Naive thymus-derived CD4-positive, alpha-beta T cell (primary cell): Measurements from ENCODE around the gene SLC2A4. TPM values are rescaled to one million over a fixed set of nuclear protein-coding genes. Genes with fewer than 3 reads are reported as not detected.
"Not testable (repeated sequence)": the region's sequence is repeated elsewhere in the genome, so short reads cannot be mapped to it uniquely, and the experiment has no call there.

Experiments
- ATAC-seq: fragments of 150-1000 bp; cut with Tn5 transposase; 2 replicates; pipeline ENCODE4 v1.10.0; 2021; ENCODE audit warnings: mild to moderate bottlenecking, moderate library complexity
- CTCF ChIA-PET: fragments of 350-600 bp; sonication (Branson Sonifier 250); formaldehyde crosslinking; loops from one replicate; lab custom pipeline; 2021; ENCODE audit warnings: antibody characterized with exemption; lab: Charles Lee
- POLR2A ChIA-PET: fragments of 350-600 bp; sonication (Branson Sonifier 250); formaldehyde crosslinking; loops from one replicate; lab custom pipeline; 2021; ENCODE audit warnings: antibody characterized with exemption, inconsistent platforms; lab: Charles Lee
- DNase-seq, 9 donors: peaks; one replicate each; pipeline versions ENCODE4 v3.0.0 to v3.0.0-alpha.2; 2020 to 2022; ENCODE audit warnings: mixed read lengths in 1 of 9
- H3K27ac ChIP-seq: one replicate; pipeline ENCODE4 v1.7.0; 2013; ENCODE audit warnings: mild to moderate bottlenecking, low read depth, low read length, moderate library complexity
- H3K27me3 ChIP-seq, 2 donors: one replicate each; pipeline ENCODE4 v1.7.0; 2013; ENCODE audit warnings: low read length in 2 of 2, mild to moderate bottlenecking in 2 of 2, moderate library complexity in 2 of 2; ENCODE audit not compliant: control insufficient read depth in 2 of 2, insufficient read depth in 2 of 2
- H3K36me3 ChIP-seq, 3 experiments: 1 replicate in 2 of 3; 2 replicates in 1 of 3; pipeline ENCODE4 v1.7.0; 2013; ENCODE audit warnings: low read length in 3 of 3, mild to moderate bottlenecking in 3 of 3, moderate library complexity in 1 of 3; ENCODE audit not compliant: insufficient read depth in 3 of 3, control insufficient read depth in 2 of 3
- H3K4me1 ChIP-seq, 2 donors: one replicate each; pipeline ENCODE4 v1.7.0; 2013; ENCODE audit warnings: low read length in 2 of 2, mild to moderate bottlenecking in 2 of 2, moderate library complexity in 1 of 2; ENCODE audit not compliant: control insufficient read depth in 2 of 2, insufficient read depth in 2 of 2
- H3K4me3 ChIP-seq: 2 replicates; pipeline ENCODE4 v1.7.0; 2013; ENCODE audit warnings: mild to moderate bottlenecking, low read length
- H3K9me3 ChIP-seq, 3 experiments: 1 replicate in 2 of 3; 2 replicates in 1 of 3; pipeline ENCODE4 v1.7.0; 2013; ENCODE audit warnings: low read length in 3 of 3; ENCODE audit not compliant: control insufficient read depth in 2 of 3
- H3K27ac Mint-ChIP-seq, 9 donors: one replicate each; pipeline ENCODE4 v1.8.0; 2020 to 2022; ENCODE audit warnings: mixed read lengths in 9 of 9, mild to moderate bottlenecking in 8 of 9, moderate library complexity in 5 of 9, inconsistent platforms in 2 of 9
- H3K27me3 Mint-ChIP-seq, 5 donors: one replicate each; pipeline ENCODE4 v1.8.0; 2021 to 2022; ENCODE audit warnings: mixed read lengths in 5 of 5, mild to moderate bottlenecking in 1 of 5
- H3K36me3 Mint-ChIP-seq, 5 donors: one replicate each; pipeline ENCODE4 v1.8.0; 2020 to 2022; ENCODE audit warnings: mixed read lengths in 5 of 5, mild to moderate bottlenecking in 3 of 5, inconsistent platforms in 1 of 5
- H3K4me1 Mint-ChIP-seq, 7 donors: one replicate each; pipeline ENCODE4 v1.8.0; 2020 to 2022; ENCODE audit warnings: mixed read lengths in 7 of 7, mild to moderate bottlenecking in 3 of 7, inconsistent platforms in 1 of 7
- H3K4me3 Mint-ChIP-seq, 10 donors: one replicate each; pipeline ENCODE4 v1.8.0; 2020 to 2022; ENCODE audit warnings: mild to moderate bottlenecking in 10 of 10, mixed read lengths in 10 of 10, moderate library complexity in 6 of 10, inconsistent platforms in 2 of 10
- H3K9me3 Mint-ChIP-seq, 11 donors: one replicate each; pipeline ENCODE4 v1.8.0; 2020 to 2022; ENCODE audit warnings: mixed read lengths in 11 of 11, mild to moderate bottlenecking in 4 of 11, inconsistent platforms in 1 of 11, moderate library complexity in 1 of 11
- intact Hi-C, 2 donors: fragments of 100-400 bp; cut with micrococcal nuclease; formaldehyde crosslinking; loops; one replicate each; pipeline ENCODE4 v1.15.1; 2023
- polyA plus RNA-seq, 2 donors: library from polyadenylated mRNA; unstranded; fragments of 300-500 nt; fragmentation: Illumina TruSeq; gene quantifications; one replicate each; pipeline ENCODE4 v1.2.3, GENCODE V29; 2021
- total RNA-seq, 6 experiments: library from RNA in 5 of 6; stranded (reverse) in 5 of 6; gene quantifications; 1 replicate in 5 of 6; 2 replicates in 1 of 6; pipeline ENCODE4 v1.2.3 and lab custom pipeline; 2021 to 2026

SLC2A4 gene
- total and polyA plus RNA-seq, 7 experiments from 2014 or later: not detected

DNA sequence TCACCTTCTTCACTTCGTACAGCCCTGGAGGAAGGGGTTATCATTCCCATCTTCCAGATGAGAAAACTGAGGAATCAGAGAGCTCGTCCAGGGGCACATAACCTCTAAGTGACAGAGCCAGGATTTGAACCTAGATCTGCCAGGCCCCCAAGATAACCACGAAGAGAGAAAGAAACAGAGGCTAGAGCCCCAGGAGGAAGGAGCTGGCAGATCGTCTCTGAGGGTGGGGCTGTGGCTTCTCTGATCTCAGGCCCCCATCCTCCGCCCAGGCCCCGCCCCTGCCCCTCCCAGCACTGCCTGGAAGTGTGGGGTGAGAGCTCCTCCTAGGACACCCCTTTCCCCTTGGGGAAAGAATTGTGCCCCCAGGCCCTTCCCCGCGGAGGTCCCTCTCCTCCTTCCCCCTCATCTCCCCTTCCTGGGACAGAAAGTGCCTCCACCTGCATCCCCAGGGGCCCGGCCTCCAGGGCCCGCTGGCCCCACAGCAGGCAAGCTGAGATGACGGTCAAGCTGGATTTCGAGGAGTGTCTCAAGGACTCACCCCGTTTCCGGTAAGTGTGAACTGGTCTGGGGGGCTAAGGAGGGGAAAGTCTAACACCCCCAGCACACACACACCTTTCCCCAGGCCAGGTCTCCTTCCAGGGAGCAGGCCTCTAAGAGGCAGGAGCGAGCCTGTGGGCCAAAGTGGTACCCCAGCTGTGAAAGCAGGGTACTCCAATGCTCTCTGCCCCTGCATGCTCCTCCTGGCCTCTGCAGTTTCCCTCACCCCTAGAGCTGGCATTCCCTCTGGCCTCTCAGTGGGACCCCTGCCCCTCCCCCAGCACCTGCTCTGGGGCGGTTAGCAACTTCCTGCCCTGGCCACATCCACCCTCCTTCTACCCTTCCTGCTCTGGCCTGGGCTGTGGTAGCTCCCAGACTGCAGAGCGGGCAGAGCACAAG, 55.0 kb downstream of the SLC2A4 start, which contains the start of gene ACAP1:
Gene ACAP1, plus strand, starts transcription at position 290 of the 936 bp plus-strand sequence. Its CDS starts 206 bp downstream, at position 496.
- Mint-ChIP-seq H3K9me3 (no peaks in the 10 kb centered on the region), H3K27me3 (no peaks in the 10 kb centered on the region), H3K4me1 (peaks cover 49 to 76% (median 60%) of the 10 kb centered on the region in 7 donors), H3K4me3 (peak within 1 kb of the TSS; percentile 89 to 99 (median 94)), H3K36me3 (peaks cover 4 to 23% (median 14%) of the 10 kb centered on the region in 5 donors), H3K27ac (peak within 1 kb of the TSS; percentile 89 to 100 (median 95))
- CTCF ChIA-PET: interaction anchor here (0.6 to 5.2 kb wide), 17 partner anchors 9 to 291 kb away, joined by 3 to 53 read pairs (median 7); partner anchors contain the start of genes PLSCR3, POLR2A, SLC2A4 and TMEM102
- H3K4me1 ChIP-seq: peaks cover 31 to 44% of the 10 kb centered on the region in 2 donors
- peak within 1 kb of the TSS; percentile 99 for H3K4me3 ChIP-seq
- no peaks in the 10 kb centered on the region for H3K27me3 ChIP-seq
- H3K27ac ChIP-seq: peak within 1 kb of the TSS; percentile 81
- intact Hi-C loops: loop anchor here (1.0 to 5.0 kb wide), 12 partner anchors 7 to 99 kb away; partner anchors contain the start of genes NEURL4 (in 2 of the 2), ELP5 (in 1 of the 2), SLC2A4 (in 1 of the 2) and TMEM102 (in 1 of the 2)
- DNase-seq (peak; percentile 56 to 85 (median 82)), ATAC-seq (peak; percentile 99)
- POLR2A ChIA-PET: interaction anchor here (0.7 to 22.8 kb wide), 34 partner anchors 9 to 870 kb away, joined by 3 to 336 read pairs (median 4); partner anchors contain the start of genes DVL2, EIF5A, GABARAP and GPS2
- H3K36me3 ChIP-seq: peaks cover 2 to 32% (median 11%) of the 10 kb centered on the region in 3 experiments
- no peaks in the 10 kb centered on the region for H3K9me3 ChIP-seq

DNA sequence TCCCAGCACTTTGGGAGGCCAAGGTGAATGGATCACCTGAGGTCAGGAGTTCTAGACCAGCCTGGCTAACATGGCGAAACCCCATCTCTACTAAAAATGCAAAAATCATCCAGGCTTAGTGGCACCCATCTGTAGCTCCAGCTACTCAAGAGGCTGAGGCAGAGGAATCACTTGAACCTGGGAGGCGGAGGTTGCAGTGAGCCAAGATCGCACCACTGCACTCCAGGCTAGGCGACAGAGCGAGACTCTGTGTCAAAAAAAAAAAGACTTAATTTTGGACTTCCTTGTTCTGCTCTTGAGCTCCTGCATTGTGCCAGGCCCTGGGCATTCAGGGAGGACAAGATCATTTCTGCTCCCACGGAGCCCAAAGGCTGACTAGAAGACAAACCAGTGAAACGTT, 56.1 kb downstream of the SLC2A4 start:
- intact Hi-C loops: loop anchor here (1.0 to 5.0 kb wide), 5 partner anchors 8 to 57 kb away; partner anchors contain the start of genes NEURL4 (in 2 of the 2), SLC2A4 (in 1 of the 2) and TNK1 (in 1 of the 2)
- ATAC-seq, H3K9me3 Mint-ChIP-seq, H3K27me3 Mint-ChIP-seq, H3K9me3 ChIP-seq, DNase-seq, H3K27me3 ChIP-seq: not testable (repeated sequence)
- POLR2A ChIA-PET: interaction anchor here (0.9 to 22.8 kb wide), 20 partner anchors 8 to 497 kb away, joined by 3 to 336 read pairs (median 6); partner anchors contain the start of genes DVL2, EIF5A, GABARAP and GPS2
- Mint-ChIP-seq H3K27ac (peak overlapping the region; percentile 89 to 100 (median 95)), H3K4me3 (peak overlapping the region; percentile 89 to 99 (median 94)), H3K36me3 (peaks cover 4 to 27% (median 17%) of the 10 kb centered on the region in 5 donors), H3K4me1 (peaks cover 43 to 67% (median 56%) of the 10 kb centered on the region in 7 donors)
- Histone ChIP-seq H3K4me3 (peak overlapping the region; percentile 99), H3K36me3 (peaks cover 10 to 43% (median 21%) of the 10 kb centered on the region in 3 experiments), H3K27ac (peak overlapping the region; percentile 81), H3K4me1 (peaks cover 26 to 35% of the 10 kb centered on the region in 2 donors)
- CTCF ChIA-PET: interaction anchor here (1.0 to 5.2 kb wide), 8 partner anchors 11 to 146 kb away, joined by 3 to 53 read pairs (median 16); partner anchors contain the start of genes PLSCR3, POLR2A and SLC2A4

Other genes with a start within 250 kb of the SLC2A4 start
Only the 30 nearest of the 33 such genes appear.
- gene CLEC10A, start 201.5 kb upstream of the SLC2A4 start, total RNA-seq: 10 to 100 TPM in 1 of 5 experiments, 1 to 10 TPM in 3, not detected in 1; 1.4 to 10.6 (median 4.9) TPM
- not detected for gene CLEC10A, start 201.5 kb upstream of the SLC2A4 start, polyA plus RNA-seq
- 10 to 100 TPM in 1 of 5 experiments, 1 to 10 TPM in 1, under 1 TPM in 1, not detected in 2; 0.27 to 15.0 (median 1.9) TPM for gene ASGR2, start 166.9 kb upstream of the SLC2A4 start, total RNA-seq
- gene ASGR2, start 166.9 kb upstream of the SLC2A4 start, polyA plus RNA-seq: not detected
- 10 to 100 TPM in 1 of 5 experiments, 1 to 10 TPM in 1, under 1 TPM in 2, not detected in 1; 0.79 to 11.9 (median 1.3) TPM for gene ASGR1, start 102.3 kb upstream of the SLC2A4 start, total RNA-seq
- not detected for gene ASGR1, start 102.3 kb upstream of the SLC2A4 start, polyA plus RNA-seq
- 10 to 100 TPM; 10.9 to 25.4 (median 16.5) TPM for gene DLG4, start 61.9 kb upstream of the SLC2A4 start, total RNA-seq
- gene DLG4, start 61.9 kb upstream of the SLC2A4 start, polyA plus RNA-seq: under 1 TPM; 0.26 to 0.83 TPM
- 100 to 1,000 TPM; 287 to 390 (median 339) TPM for gene ACADVL, start 61.8 kb upstream of the SLC2A4 start, total RNA-seq
- 10 to 100 TPM; 75.3 to 88.4 TPM for gene ACADVL, start 61.8 kb upstream of the SLC2A4 start, polyA plus RNA-seq
- gene DVL2, start 47.2 kb upstream of the SLC2A4 start, total RNA-seq: 10 to 100 TPM; 51.2 to 91.5 (median 52.3) TPM
- gene DVL2, start 47.2 kb upstream of the SLC2A4 start, polyA plus RNA-seq: 10 to 100 TPM; 15.1 to 31.1 TPM
- gene PHF23, start 42.3 kb upstream of the SLC2A4 start, total RNA-seq: 10 to 100 TPM; 12.3 to 58.7 (median 55.2) TPM
- 10 to 100 TPM; 16.0 to 41.3 TPM for gene PHF23, start 42.3 kb upstream of the SLC2A4 start, polyA plus RNA-seq
- gene GABARAP, start 39.3 kb upstream of the SLC2A4 start, total RNA-seq: 100 to 1,000 TPM; 214 to 427 (median 286) TPM
- gene GABARAP, start 39.3 kb upstream of the SLC2A4 start, polyA plus RNA-seq: 100 to 1,000 TPM; 656 to 950 TPM
- gene CTDNEP1, start 30.0 kb upstream of the SLC2A4 start, total RNA-seq: 100 to 1,000 TPM in 4 of 5 experiments, 10 to 100 TPM in 1; 96.8 to 173 (median 133) TPM
- 10 to 100 TPM; 38.3 to 45.4 TPM for gene CTDNEP1, start 30.0 kb upstream of the SLC2A4 start, polyA plus RNA-seq
- gene ELP5, start 29.5 kb upstream of the SLC2A4 start, total RNA-seq: 10 to 100 TPM; 26.9 to 49.1 (median 32.9) TPM
- 10 to 100 TPM; 60.4 to 89.9 TPM for gene ELP5, start 29.5 kb upstream of the SLC2A4 start, polyA plus RNA-seq
- gene CLDN7, start 19.2 kb upstream of the SLC2A4 start, total RNA-seq: 1 to 10 TPM in 2 of 5 experiments, under 1 TPM in 3; 0.29 to 3.8 (median 0.81) TPM
- gene CLDN7, start 19.2 kb upstream of the SLC2A4 start, polyA plus RNA-seq: 1 to 10 TPM; 1.7 to 2.9 TPM
- under 1 TPM in 3 of 5 experiments, not detected in 2; 0.27 to 0.64 (median 0.40) TPM for gene YBX2, start 12.9 kb downstream of the SLC2A4 start, total RNA-seq
- gene YBX2, start 12.9 kb downstream of the SLC2A4 start, polyA plus RNA-seq: not detected
- gene EIF5A, start 25.9 kb downstream of the SLC2A4 start, total RNA-seq: 100 to 1,000 TPM; 237 to 666 (median 453) TPM
- 100 to 1,000 TPM; 158 to 558 TPM for gene EIF5A, start 25.9 kb downstream of the SLC2A4 start, polyA plus RNA-seq
- gene GPS2, start 33.6 kb downstream of the SLC2A4 start, total RNA-seq: 100 to 1,000 TPM in 3 of 5 experiments, 10 to 100 TPM in 2; 72.6 to 145 (median 107) TPM
- 100 to 1,000 TPM in 1 of 2 donors, 10 to 100 TPM in 1; 80.1 to 134 TPM for gene GPS2, start 33.6 kb downstream of the SLC2A4 start, polyA plus RNA-seq
- gene NEURL4, start 47.6 kb downstream of the SLC2A4 start, total RNA-seq: 10 to 100 TPM; 42.6 to 92.6 (median 50.1) TPM
- gene NEURL4, start 47.6 kb downstream of the SLC2A4 start, polyA plus RNA-seq: 1 to 10 TPM; 1.1 to 2.5 TPM
- 100 to 1,000 TPM; 482 to 708 (median 599) TPM for gene ACAP1, start 54.8 kb downstream of the SLC2A4 start, total RNA-seq
- gene ACAP1, start 54.8 kb downstream of the SLC2A4 start, polyA plus RNA-seq: 100 to 1,000 TPM; 234 to 337 TPM
- gene KCTD11, start 70.4 kb downstream of the SLC2A4 start, total RNA-seq: 10 to 100 TPM in 1 of 5 experiments, 1 to 10 TPM in 4; 2.7 to 13.7 (median 4.0) TPM
- gene KCTD11, start 70.4 kb downstream of the SLC2A4 start, polyA plus RNA-seq: 1 to 10 TPM in 1 of 2 donors, under 1 TPM in 1; 0.83 to 1.1 TPM
- not detected for gene TMEM95, start 73.4 kb downstream of the SLC2A4 start, total RNA-seq
- gene TMEM95, start 73.4 kb downstream of the SLC2A4 start, polyA plus RNA-seq: not detected
- gene TNK1, start 99.4 kb downstream of the SLC2A4 start, total RNA-seq: 10 to 100 TPM in 4 of 5 experiments, 1 to 10 TPM in 1; 1.5 to 23.4 (median 13.9) TPM
- gene TNK1, start 99.4 kb downstream of the SLC2A4 start, polyA plus RNA-seq: 1 to 10 TPM; 5.8 to 7.4 TPM
- 100 to 1,000 TPM in 1 of 5 experiments, 10 to 100 TPM in 4; 74.8 to 142 (median 85.0) TPM for gene PLSCR3, start 112.8 kb downstream of the SLC2A4 start, total RNA-seq
- 100 to 1,000 TPM; 162 to 212 TPM for gene PLSCR3, start 112.8 kb downstream of the SLC2A4 start, polyA plus RNA-seq
- gene TMEM256, start 122.4 kb downstream of the SLC2A4 start, total RNA-seq: 10 to 100 TPM; 31.5 to 58.5 (median 48.2) TPM
- 10 to 100 TPM; 45.2 to 64.9 TPM for gene TMEM256, start 122.4 kb downstream of the SLC2A4 start, polyA plus RNA-seq
- gene NLGN2, start 126.1 kb downstream of the SLC2A4 start, total RNA-seq: 10 to 100 TPM in 3 of 5 experiments, 1 to 10 TPM in 2; 1.6 to 17.8 (median 11.9) TPM
- under 1 TPM; 0.20 to 0.28 TPM for gene NLGN2, start 126.1 kb downstream of the SLC2A4 start, polyA plus RNA-seq
- not detected for gene SPEM1, start 138.6 kb downstream of the SLC2A4 start, total RNA-seq
- not detected for gene SPEM1, start 138.6 kb downstream of the SLC2A4 start, polyA plus RNA-seq
- not detected for gene SPEM2, start 143.9 kb downstream of the SLC2A4 start, total RNA-seq
- gene SPEM2, start 143.9 kb downstream of the SLC2A4 start, polyA plus RNA-seq: not detected
- gene SPEM3, start 147.1 kb downstream of the SLC2A4 start, total RNA-seq: not detected
- not detected for gene SPEM3, start 147.1 kb downstream of the SLC2A4 start, polyA plus RNA-seq
- 10 to 100 TPM in 3 of 5 experiments, 1 to 10 TPM in 2; 8.2 to 19.1 (median 16.5) TPM for gene TMEM102, start 153.7 kb downstream of the SLC2A4 start, total RNA-seq
- 10 to 100 TPM in 1 of 2 donors, 1 to 10 TPM in 1; 8.5 to 26.1 TPM for gene TMEM102, start 153.7 kb downstream of the SLC2A4 start, polyA plus RNA-seq
- 10 to 100 TPM in 1 of 5 experiments, 1 to 10 TPM in 4; 2.8 to 39.7 (median 3.4) TPM for gene FGF11, start 157.8 kb downstream of the SLC2A4 start, total RNA-seq
- under 1 TPM in 1 of 2 donors, not detected in 1; 0.09 TPM for gene FGF11, start 157.8 kb downstream of the SLC2A4 start, polyA plus RNA-seq
- gene CHRNB1, start 163.3 kb downstream of the SLC2A4 start, total RNA-seq: 10 to 100 TPM in 1 of 5 experiments, 1 to 10 TPM in 4; 6.0 to 14.6 (median 7.2) TPM
- 10 to 100 TPM; 14.9 to 24.8 TPM for gene CHRNB1, start 163.3 kb downstream of the SLC2A4 start, polyA plus RNA-seq
- gene ZBTB4, start 197.9 kb downstream of the SLC2A4 start, total RNA-seq: 10 to 100 TPM; 30.3 to 89.2 (median 64.1) TPM
- 10 to 100 TPM; 15.3 to 25.5 TPM for gene ZBTB4, start 197.9 kb downstream of the SLC2A4 start, polyA plus RNA-seq
- gene SLC35G6, start 199.7 kb downstream of the SLC2A4 start, total RNA-seq: under 1 TPM in 1 of 5 experiments, not detected in 4; 0.16 TPM
- not detected for gene SLC35G6, start 199.7 kb downstream of the SLC2A4 start, polyA plus RNA-seq